ENCODE data around the gene HAAO.

GRCh38 chr2:42788478-42788793 is 3.9 kb downstream of the HAAO start:
- TF ChIP-seq, protein P1, sequence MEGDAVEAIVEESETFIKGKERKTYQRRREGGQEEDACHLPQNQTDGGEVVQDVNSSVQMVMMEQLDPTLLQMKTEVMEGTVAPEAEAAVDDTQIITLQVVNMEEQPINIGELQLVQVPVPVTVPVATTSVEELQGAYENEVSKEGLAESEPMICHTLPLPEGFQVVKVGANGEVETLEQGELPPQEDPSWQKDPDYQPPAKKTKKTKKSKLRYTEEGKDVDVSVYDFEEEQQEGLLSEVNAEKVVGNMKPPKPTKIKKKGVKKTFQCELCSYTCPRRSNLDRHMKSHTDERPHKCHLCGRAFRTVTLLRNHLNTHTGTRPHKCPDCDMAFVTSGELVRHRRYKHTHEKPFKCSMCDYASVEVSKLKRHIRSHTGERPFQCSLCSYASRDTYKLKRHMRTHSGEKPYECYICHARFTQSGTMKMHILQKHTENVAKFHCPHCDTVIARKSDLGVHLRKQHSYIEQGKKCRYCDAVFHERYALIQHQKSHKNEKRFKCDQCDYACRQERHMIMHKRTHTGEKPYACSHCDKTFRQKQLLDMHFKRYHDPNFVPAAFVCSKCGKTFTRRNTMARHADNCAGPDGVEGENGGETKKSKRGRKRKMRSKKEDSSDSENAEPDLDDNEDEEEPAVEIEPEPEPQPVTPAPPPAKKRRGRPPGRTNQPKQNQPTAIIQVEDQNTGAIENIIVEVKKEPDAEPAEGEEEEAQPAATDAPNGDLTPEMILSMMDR (IDR thresholded peaks at IDR 0.05), result no peak
- no peak for TF ChIP-seq POLR2A (IDR thresholded peaks at IDR 0.05)
